DMS 273 (cell line): ENCODE data around the gene ABCC6.
"Not testable (repeated sequence)": the region's sequence is repeated elsewhere in the genome, so short reads cannot be mapped to it uniquely, and the experiment has no call there.

Experiments
- DNase-seq: peaks from one replicate; lab custom pipeline; 2025; ENCODE audit not compliant: unreplicated experiment; lab: John Stamatoyannopoulos, UW

Gene ABCC6

GRCh38 chr16:16222850-16223661 is at the start of gene ABCC6:
Gene ABCC6, minus strand, starts transcription at chr16:16223494. Its CDS starts 60 bp downstream, at chr16:16223434.
- not testable (repeated sequence) for DNase-seq

- DNase-seq = not testable (repeated sequence)
These were observed 49.4 kb upstream of the ABCC6 start for GRCh38 chr16:16272573-16273221.

GRCh38 chr16:16271658-16272057 is 48.4 kb upstream of the ABCC6 start:
- not testable (repeated sequence) for DNase-seq

GRCh38 chr16:16268185-16268808 is 45.0 kb upstream of the ABCC6 start:
- DNase-seq = not testable (repeated sequence)

- DNase-seq = not testable (repeated sequence)
These were observed 44.4 kb upstream of the ABCC6 start for GRCh38 chr16:16267708-16268107.

- DNase-seq = not testable (repeated sequence)
These were observed 41.8 kb upstream of the ABCC6 start for GRCh38 chr16:16265044-16265443.

GRCh38 chr16:16263947-16264346 is 40.7 kb upstream of the ABCC6 start:
- not testable (repeated sequence) for DNase-seq

GRCh38 chr16:16262954-16263555 is 39.8 kb upstream of the ABCC6 start:
- DNase-seq = not testable (repeated sequence)

- DNase-seq = not testable (repeated sequence)
These were observed 36.7 kb upstream of the ABCC6 start for GRCh38 chr16:16259971-16260370.

GRCh38 chr16:16258822-16259221 is 35.5 kb upstream of the ABCC6 start:
- DNase-seq = not testable (repeated sequence)

- not testable (repeated sequence) for DNase-seq
These were observed 34.1 kb upstream of the ABCC6 start for GRCh38 chr16:16257301-16257923.

- DNase-seq = not testable (repeated sequence)
These were observed 29.1 kb upstream of the ABCC6 start for GRCh38 chr16:16252377-16252776.

- DNase-seq = not testable (repeated sequence)
These were observed 26.5 kb upstream of the ABCC6 start for GRCh38 chr16:16249621-16250330.

GRCh38 chr16:16247439-16247838 is 24.1 kb upstream of the ABCC6 start:
- not testable (repeated sequence) for DNase-seq

- not testable (repeated sequence) for DNase-seq
These were observed 23.4 kb upstream of the ABCC6 start for GRCh38 chr16:16246578-16247262.

- not testable (repeated sequence) for DNase-seq
These were observed 20.6 kb upstream of the ABCC6 start for GRCh38 chr16:16243886-16244285.

GRCh38 chr16:16240667-16241066 is 17.4 kb upstream of the ABCC6 start:
- DNase-seq = not testable (repeated sequence)

GRCh38 chr16:16237738-16238137 is 14.4 kb upstream of the ABCC6 start:
- not testable (repeated sequence) for DNase-seq

- not testable (repeated sequence) for DNase-seq
These were observed 13.8 kb upstream of the ABCC6 start for GRCh38 chr16:16237071-16237470.

- not testable (repeated sequence) for DNase-seq
These were observed 9.4 kb upstream of the ABCC6 start for GRCh38 chr16:16232692-16233061.
